ENCODE results near the gene EPHB6.

The EPHB6 gene

GRCh38 chr7:142913051-142913450 lies 58.2 kb downstream of the EPHB6 start:
- no peaks in the 10 kb centered on the region for H3K27me3 ChIP-seq (ENCODE audit: insufficient read depth, low read depth, severe bottlenecking)
- TF ChIP-seq CTCF (IDR thresholded peaks at IDR 0.05; ENCODE audit: low read depth, low read length): no peak
- no peak for DNase-seq

GRCh38 chr7:142913566-142913965 lies 58.7 kb downstream of the EPHB6 start:
- H3K36me3 ChIP-seq: no peaks in the 10 kb centered on the region
- H3K27ac ChIP-seq: no peak overlapping the region
- TF ChIP-seq CTCF (IDR thresholded peaks at IDR 0.05; ENCODE audit: low read depth, low read length): no peak
- DNase-seq: no peak
- H3K9me3 ChIP-seq (ENCODE audit: severe bottlenecking): no peaks in the 10 kb centered on the region
- no peaks in the 10 kb centered on the region for H3K27me3 ChIP-seq (ENCODE audit: insufficient read depth, low read depth, severe bottlenecking)
- no peak overlapping the region for H3K4me3 ChIP-seq (ENCODE audit: low read depth, low read length)

More at GRCh38 chr7:142913051-142913450, 58.2 kb downstream of the EPHB6 start:
- Histone ChIP-seq H3K36me3 (no peaks in the 10 kb centered on the region), H3K4me3 (ENCODE audit: low read depth, low read length) (no peak overlapping the region), H3K9me3 (ENCODE audit: severe bottlenecking) (no peaks in the 10 kb centered on the region), H3K27ac (no peak overlapping the region)

GRCh38 chr7:142914121-142914520 lies 59.2 kb downstream of the EPHB6 start:
- Histone ChIP-seq H3K4me3 (ENCODE audit: low read depth, low read length) (no peak overlapping the region), H3K27me3 (ENCODE audit: insufficient read depth, low read depth, severe bottlenecking) (no peaks in the 10 kb centered on the region), H3K27ac (no peak overlapping the region), H3K9me3 (ENCODE audit: severe bottlenecking) (no peaks in the 10 kb centered on the region), H3K36me3 (no peaks in the 10 kb centered on the region)
- TF ChIP-seq CTCF (IDR thresholded peaks at IDR 0.05; ENCODE audit: low read depth, low read length): no peak
- DNase-seq: no peak

- H3K27ac ChIP-seq: no peak overlapping the region
- no peak for DNase-seq
- TF ChIP-seq CTCF (IDR thresholded peaks at IDR 0.05; ENCODE audit: low read depth, low read length): 0 out of 2 replicates have a peak, but pooled peaks have one; percentile 6
- no peaks in the 10 kb centered on the region for H3K9me3 ChIP-seq (ENCODE audit: severe bottlenecking)
- no peak overlapping the region for H3K4me3 ChIP-seq (ENCODE audit: low read depth, low read length)
- H3K36me3 ChIP-seq: no peaks in the 10 kb centered on the region
- H3K27me3 ChIP-seq (ENCODE audit: insufficient read depth, low read depth, severe bottlenecking): no peaks in the 10 kb centered on the region
Measured at GRCh38 chr7:142915315-142915714, 60.4 kb downstream of the EPHB6 start.

- no peaks in the 10 kb centered on the region for H3K27me3 ChIP-seq (ENCODE audit: insufficient read depth, low read depth, severe bottlenecking)
- DNase-seq: no peak
- no peak overlapping the region for H3K4me3 ChIP-seq (ENCODE audit: low read depth, low read length)
- no peaks in the 10 kb centered on the region for H3K9me3 ChIP-seq (ENCODE audit: severe bottlenecking)
- H3K27ac ChIP-seq: no peak overlapping the region
- no peaks in the 10 kb centered on the region for H3K36me3 ChIP-seq
- TF ChIP-seq CTCF (IDR thresholded peaks at IDR 0.05; ENCODE audit: low read depth, low read length): no peak
Measured at GRCh38 chr7:142916508-142916907, 61.6 kb downstream of the EPHB6 start.

GRCh38 chr7:142917447-142917846 lies 62.6 kb downstream of the EPHB6 start:
- H3K36me3 ChIP-seq: no peaks in the 10 kb centered on the region
- H3K27me3 ChIP-seq (ENCODE audit: insufficient read depth, low read depth, severe bottlenecking): no peaks in the 10 kb centered on the region
- H3K4me3 ChIP-seq (ENCODE audit: low read depth, low read length): no peak overlapping the region
- DNase-seq: no peak
- TF ChIP-seq CTCF (IDR thresholded peaks at IDR 0.05; ENCODE audit: low read depth, low read length): no peak
- no peak overlapping the region for H3K27ac ChIP-seq
- H3K9me3 ChIP-seq (ENCODE audit: severe bottlenecking): no peaks in the 10 kb centered on the region

Measured in WERI-Rb-1 (cell line).